Fibroblast of lung (primary cell): ENCODE results near the gene LMOD3. TPM values are rescaled to one million over a fixed set of nuclear protein-coding genes. Genes with fewer than 3 reads are reported as not detected.

ENCODE experiments used
- DNase-seq, 2 donors: peaks; one replicate each; pipeline versions ENCODE4 v3.0.0 to v3.0.0-alpha.2; 2010; ENCODE audit warnings: low read depth in 2 of 2
- H2AFZ ChIP-seq: 2 replicates; pipeline ENCODE4 v1.5.1; 2012; ENCODE audit warnings: low read length, control low read depth, inconsistent platforms
- H3K27ac ChIP-seq: 2 replicates; pipeline ENCODE4 v1.5.1; 2011; ENCODE audit warnings: low read length, control low read depth; ENCODE audit not compliant: insufficient read depth
- H3K27me3 ChIP-seq: 2 replicates; pipeline ENCODE4 v1.5.1; 2011; ENCODE audit warnings: mild to moderate bottlenecking, low read length; ENCODE audit not compliant: control insufficient read depth, insufficient read depth
- H3K36me3 ChIP-seq: 2 replicates; pipeline ENCODE4 v1.5.1; 2011; ENCODE audit warnings: low read length; ENCODE audit not compliant: control insufficient read depth, insufficient read depth
- H3K4me1 ChIP-seq: 2 replicates; pipeline ENCODE4 v1.5.1; 2011; ENCODE audit warnings: low read length; ENCODE audit not compliant: control insufficient read depth, insufficient read depth; ENCODE audit errors: extremely low read depth
- H3K4me2 ChIP-seq: 2 replicates; pipeline ENCODE4 v1.5.1; 2011; ENCODE audit warnings: low read length, control low read depth; ENCODE audit not compliant: insufficient read depth; ENCODE audit errors: extremely low read depth
- H3K4me3 ChIP-seq, 4 experiments: fragments of 200-600 bp in 1 of 4; sonication (generic) in 1 of 4; replicated peaks in 1 of 4; 2 replicates each; pipeline ENCODE4 v1.5.1; 2011 to 2016; ENCODE audit warnings: low read length in 4 of 4, low read depth in 3 of 4, mild to moderate bottlenecking in 3 of 4, control low read depth in 2 of 4, inconsistent platforms in 1 of 4, mixed read lengths in 1 of 4; ENCODE audit not compliant: insufficient read depth in 1 of 4; ENCODE audit errors: control extremely low read depth in 1 of 4
- H3K79me2 ChIP-seq: 2 replicates; pipeline ENCODE4 v1.5.1; 2012; ENCODE audit warnings: mild to moderate bottlenecking, low read length, inconsistent platforms; ENCODE audit not compliant: control insufficient read depth, insufficient read depth
- H3K9ac ChIP-seq: 2 replicates; pipeline ENCODE4 v1.5.1; 2011; ENCODE audit warnings: mild to moderate bottlenecking, low read length, control low read depth; ENCODE audit not compliant: insufficient read depth
- H3K9me3 ChIP-seq: 2 replicates; pipeline ENCODE4 v1.5.1; 2012; ENCODE audit warnings: low read depth, low read length; ENCODE audit not compliant: control insufficient read depth, insufficient read depth
- H4K20me1 ChIP-seq: 2 replicates; pipeline ENCODE4 v1.5.1; 2011; ENCODE audit warnings: low read length; ENCODE audit not compliant: control insufficient read depth, insufficient read depth; ENCODE audit errors: extremely low read depth
- CTCF ChIP-seq, 2 donors: IDR thresholded peaks in 1 of 2; conservative IDR thresholded peaks in 1 of 2; 1 replicate in 1 of 2; 2 replicates in 1 of 2; pipeline ENCODE4 v1.5.1; 2011 to 2012; ENCODE audit warnings: low read length in 2 of 2, control low read depth in 1 of 2, inconsistent platforms in 1 of 2, low read depth in 1 of 2, mild to moderate bottlenecking in 1 of 2
- EZH2 ChIP-seq: IDR thresholded peaks from 2 replicates; pipeline ENCODE4 v1.5.1; 2012; ENCODE audit warnings: low read length, control low read depth, mild to moderate bottlenecking; ENCODE audit errors: missing control alignments
- polyA plus RNA-seq, 2 donors: library from polyadenylated mRNA; depleted of rRNA in 1 of 2; stranded (reverse) in 1 of 2; unstranded in 1 of 2; fragments of >200 nt; gene quantifications; 2 replicates each; pipeline ENCODE4 v1.2.1, GENCODE V29; 2011 to 2012; ENCODE audit warnings: missing spikeins in 1 of 2
- total RNA-seq: library from RNA; depleted of rRNA; stranded (reverse); fragments of >200 nt; gene quantifications from 2 replicates; pipeline ENCODE4 v1.2.1, GENCODE V29; 2014

The LMOD3 gene
- total and polyA plus RNA-seq, 2 donors (not counting 1 experiment from before 2014, with no cell fraction given), result 0.20 to 4.0 TPM

- Histone ChIP-seq H3K27me3 (no peaks in the 10 kb centered on the region), H3K4me2 (peak overlapping the region; percentile 97), H3K27ac (peak overlapping the region; percentile 11), H3K4me3 (peak overlapping the region in 3 of 4 experiments; percentile 81 to 87 (median 82)), H3K9me3 (no peaks in the 10 kb centered on the region), H3K9ac (no peak overlapping the region), H3K4me1 (peaks cover 40% of the 10 kb centered on the region), H3K36me3 (no peaks in the 10 kb centered on the region), H4K20me1 (no peaks in the 10 kb centered on the region), H2AFZ (no peak overlapping the region), H3K79me2 (peaks cover 73% of the 10 kb centered on the region)
- TF ChIP-seq EZH2 (no peak), CTCF (conservative IDR thresholded peaks at IDR 0.05 in 1 of 2, IDR thresholded peaks at IDR 0.05 in 1 of 2; ENCODE audit: low read depth in 1 of 2, low read length in 2 of 2) (no peak)
- peak; percentile 55 to 63 for DNase-seq
Measured at GRCh38 chr3:69088063-69088462, 34.3 kb downstream of the LMOD3 start.

- Histone ChIP-seq H3K9me3 (no peaks in the 10 kb centered on the region), H3K27me3 (no peaks in the 10 kb centered on the region), H3K27ac (peak overlapping the region; percentile 81), H3K36me3 (no peaks in the 10 kb centered on the region), H3K79me2 (peaks cover 65% of the 10 kb centered on the region), H3K4me1 (peaks cover 43% of the 10 kb centered on the region), H4K20me1 (no peaks in the 10 kb centered on the region), H2AFZ (no peak overlapping the region), H3K9ac (no peak overlapping the region), H3K4me3 (peak overlapping the region; percentile 33 to 87 (median 82)), H3K4me2 (peak overlapping the region; percentile 97)
- no peak for TF ChIP-seq EZH2
- DNase-seq, result no peak
Measured at GRCh38 chr3:69087030-69087791, 35.2 kb downstream of the LMOD3 start.

GRCh38 chr3:69085833-69086722, 36.3 kb downstream of the LMOD3 start:
- Histone ChIP-seq H3K4me3 (peak overlapping the region; percentile 81 to 89 (median 84)), H3K4me1 (peaks cover 44% of the 10 kb centered on the region), H3K36me3 (no peaks in the 10 kb centered on the region), H3K27me3 (no peaks in the 10 kb centered on the region), H3K9ac (peak overlapping the region; percentile 75), H3K79me2 (peaks cover 54% of the 10 kb centered on the region), H2AFZ (peak overlapping the region; percentile 15), H3K9me3 (no peaks in the 10 kb centered on the region), H3K4me2 (peak overlapping the region; percentile 97), H3K27ac (peak overlapping the region; percentile 81), H4K20me1 (no peaks in the 10 kb centered on the region)
- no peak for TF ChIP-seq EZH2
- TF ChIP-seq CTCF (conservative IDR thresholded peaks at IDR 0.05 in 1 of 2, IDR thresholded peaks at IDR 0.05 in 1 of 2; ENCODE audit: low read depth in 1 of 2, low read length in 2 of 2), result no peak
- DNase-seq, result peak; percentile 95 to 98
